Skeletal muscle tissue (tissue), 4 donors: ENCODE data around the gene KPRP. TPM values are rescaled to one million over a fixed set of nuclear protein-coding genes. Genes with fewer than 3 reads are reported as not detected.

Experiments
- H3K27ac ChIP-seq: one replicate; pipeline ENCODE4 v1.7.0; 2013; ENCODE audit warnings: mild to moderate bottlenecking, low read depth, low read length, inconsistent platforms
- H3K27me3 ChIP-seq, 3 donors: one replicate each; pipeline ENCODE4 v1.7.0; 2013; ENCODE audit warnings: low read length in 3 of 3; ENCODE audit not compliant: control insufficient read depth in 3 of 3, insufficient read depth in 3 of 3
- H3K36me3 ChIP-seq, 3 donors: one replicate each; pipeline ENCODE4 v1.7.0; 2013; ENCODE audit warnings: low read length in 3 of 3; ENCODE audit not compliant: control insufficient read depth in 3 of 3, insufficient read depth in 3 of 3
- H3K4me1 ChIP-seq, 3 donors: one replicate each; pipeline ENCODE4 v1.7.0; 2013; ENCODE audit warnings: low read length in 3 of 3, mild to moderate bottlenecking in 3 of 3; ENCODE audit not compliant: control insufficient read depth in 3 of 3, insufficient read depth in 3 of 3
- H3K4me3 ChIP-seq, 3 donors: one replicate each; pipeline ENCODE4 v1.7.0; 2013; ENCODE audit warnings: low read length in 3 of 3
- H3K9ac ChIP-seq, 3 donors: one replicate each; pipeline ENCODE4 v1.7.0; 2013; ENCODE audit warnings: low read length in 3 of 3, mild to moderate bottlenecking in 3 of 3, moderate library complexity in 2 of 3, low read depth in 1 of 3
- H3K9me3 ChIP-seq, 3 donors: one replicate each; pipeline ENCODE4 v1.7.0; 2013; ENCODE audit warnings: low read length in 3 of 3; ENCODE audit not compliant: control insufficient read depth in 3 of 3
- total RNA-seq: library from RNA; depleted of rRNA; stranded (reverse); fragments of >200 nt; gene quantifications from one replicate; pipeline ENCODE4 v1.2.3, GENCODE V29; 2014
- donor health status: Osteomylitis.

The KPRP gene
- total RNA-seq, 1 donor from 2014 or later, result not detected

- no peak overlapping the region for H3K9ac ChIP-seq
- H3K4me1 ChIP-seq, result no peaks in the 10 kb centered on the region
- peaks cover 0 to 5% (median 0%) of the 10 kb centered on the region in 3 donors for H3K27me3 ChIP-seq
- H3K36me3 ChIP-seq, result no peaks in the 10 kb centered on the region
- no peak overlapping the region for H3K4me3 ChIP-seq
- no peaks in the 10 kb centered on the region for H3K9me3 ChIP-seq
- no peak overlapping the region for H3K27ac ChIP-seq
These were observed 11.9 kb upstream of the KPRP start for GRCh38 chr1:152745765-152746444.

- H3K9ac ChIP-seq, result no peak overlapping the region
- H3K9me3 ChIP-seq, result no peaks in the 10 kb centered on the region
- no peaks in the 10 kb centered on the region for H3K4me1 ChIP-seq
- no peak overlapping the region for H3K27ac ChIP-seq
- no peak overlapping the region for H3K4me3 ChIP-seq
- no peaks in the 10 kb centered on the region for H3K36me3 ChIP-seq
- peaks cover 0 to 5% (median 0%) of the 10 kb centered on the region in 3 donors for H3K27me3 ChIP-seq
These were observed 10.0 kb upstream of the KPRP start for GRCh38 chr1:152747831-152748230.

- no peak overlapping the region for H3K9ac ChIP-seq
- no peaks in the 10 kb centered on the region for H3K4me1 ChIP-seq
- no peak overlapping the region for H3K27ac ChIP-seq
These were observed 5.6 kb upstream of the KPRP start for GRCh38 chr1:152752225-152752624.

GRCh38 chr1:152753586-152753985 lies 4.2 kb upstream of the KPRP start:
- H3K4me3 ChIP-seq, result no peak overlapping the region
- peaks cover 0 to 2% (median 0%) of the 10 kb centered on the region in 3 donors for H3K9me3 ChIP-seq
- H3K36me3 ChIP-seq, result no peaks in the 10 kb centered on the region
- no peak overlapping the region for H3K9ac ChIP-seq
- H3K27me3 ChIP-seq, result peaks cover 0 to 3% (median 0%) of the 10 kb centered on the region in 3 donors
- no peaks in the 10 kb centered on the region for H3K4me1 ChIP-seq
- no peak overlapping the region for H3K27ac ChIP-seq

More at GRCh38 chr1:152752225-152752624, 5.6 kb upstream of the KPRP start:
- H3K4me3 ChIP-seq, result no peak overlapping the region
- H3K27me3 ChIP-seq, result peaks cover 0 to 3% (median 0%) of the 10 kb centered on the region in 3 donors
- H3K36me3 ChIP-seq, result no peaks in the 10 kb centered on the region
- H3K9me3 ChIP-seq, result peaks cover 0 to 2% (median 0%) of the 10 kb centered on the region in 3 donors

GRCh38 chr1:152756872-152757271 lies 953 bp upstream of the KPRP start:
- Histone ChIP-seq H3K4me3 (no peak overlapping the region), H3K36me3 (no peaks in the 10 kb centered on the region), H3K4me1 (no peaks in the 10 kb centered on the region), H3K9me3 (peaks cover 0 to 2% (median 0%) of the 10 kb centered on the region in 3 donors), H3K27me3 (no peaks in the 10 kb centered on the region), H3K27ac (no peak overlapping the region), H3K9ac (no peak overlapping the region)

- no peak overlapping the region for H3K9ac ChIP-seq
- H3K4me3 ChIP-seq, result no peak overlapping the region
- H3K27ac ChIP-seq, result no peak overlapping the region
- peaks cover 0 to 2% (median 0%) of the 10 kb centered on the region in 3 donors for H3K9me3 ChIP-seq
- no peaks in the 10 kb centered on the region for H3K36me3 ChIP-seq
- H3K4me1 ChIP-seq, result no peaks in the 10 kb centered on the region
- H3K27me3 ChIP-seq, result no peaks in the 10 kb centered on the region
These were observed 811 bp downstream of the KPRP start for GRCh38 chr1:152758636-152759035.

- Histone ChIP-seq H3K27me3 (no peaks in the 10 kb centered on the region), H3K9ac (no peak overlapping the region), H3K4me3 (no peak overlapping the region), H3K27ac (no peak overlapping the region), H3K36me3 (no peaks in the 10 kb centered on the region), H3K9me3 (peaks cover 0 to 2% (median 0%) of the 10 kb centered on the region in 3 donors), H3K4me1 (no peaks in the 10 kb centered on the region)
These were observed 1.8 kb downstream of the KPRP start for GRCh38 chr1:152759453-152760173.

GRCh38 chr1:152760551-152761190 lies 2.8 kb downstream of the KPRP start:
- no peaks in the 10 kb centered on the region for H3K9me3 ChIP-seq
- H3K27me3 ChIP-seq, result no peaks in the 10 kb centered on the region
- H3K4me3 ChIP-seq, result no peak overlapping the region
- H3K9ac ChIP-seq, result no peak overlapping the region
- H3K4me1 ChIP-seq, result no peaks in the 10 kb centered on the region
- no peak overlapping the region for H3K27ac ChIP-seq
- no peaks in the 10 kb centered on the region for H3K36me3 ChIP-seq

- Histone ChIP-seq H3K27ac (no peak overlapping the region), H3K9ac (no peak overlapping the region), H3K4me1 (no peaks in the 10 kb centered on the region), H3K4me3 (no peak overlapping the region), H3K36me3 (no peaks in the 10 kb centered on the region), H3K9me3 (no peaks in the 10 kb centered on the region), H3K27me3 (no peaks in the 10 kb centered on the region)
These were observed 3.9 kb downstream of the KPRP start for GRCh38 chr1:152761609-152762213.
